ENCODE data around the gene PDLIM4.

- TF ChIP-seq CTCF (IDR thresholded peaks at IDR 0.05) (no peak), POLR2A (IDR thresholded peaks at IDR 0.05) (no peak), EP300 (IDR thresholded peaks at IDR 0.05; ENCODE audit: low read depth) (no peak), POLR2AphosphoS5 (IDR thresholded peaks at IDR 0.05) (no peak)
These were observed 49.7 kb upstream of the PDLIM4 start for GRCh38 chr5:132207778-132208177.
